Stimulated activated CD8-positive, alpha-beta memory T cell treated with anti-CD3 and anti-CD28 coated beads, Interleukin-15, amount 100 ng/mL, for 4 hours (primary cell): ENCODE data around the gene USP6NL.

Source experiments
- DNase-seq, 2 donors: peaks; one replicate each; pipeline ENCODE4 v3.0.0-alpha.2; 2020; ENCODE audit warnings: low read depth in 2 of 2

Gene USP6NL

GRCh38 chr10:11593612-11594011, 17.8 kb downstream of the USP6NL start:
- DNase-seq, result no peak

- DNase-seq, result no peak
Observed at GRCh38 chr10:11589738-11590137, 21.7 kb downstream of the USP6NL start.

GRCh38 chr10:11588873-11589574, 22.4 kb downstream of the USP6NL start:
- DNase-seq, result no peak

GRCh38 chr10:11587722-11588259, 23.7 kb downstream of the USP6NL start:
- no peak for DNase-seq

GRCh38 chr10:11586170-11586569, 25.3 kb downstream of the USP6NL start:
- DNase-seq, result no peak

GRCh38 chr10:11581213-11581612, 30.2 kb downstream of the USP6NL start:
- no peak for DNase-seq

GRCh38 chr10:11579885-11580284, 31.6 kb downstream of the USP6NL start:
- no peak for DNase-seq

- peak in 1 of 2 donors; percentile 9 for DNase-seq
Observed at GRCh38 chr10:11578802-11579255, 32.6 kb downstream of the USP6NL start.

- DNase-seq, result no peak
Observed at GRCh38 chr10:11576092-11576809, 35.2 kb downstream of the USP6NL start.

GRCh38 chr10:11573497-11573896, 38.0 kb downstream of the USP6NL start:
- no peak for DNase-seq

- DNase-seq, result no peak
Observed at GRCh38 chr10:11570751-11571150, 40.7 kb downstream of the USP6NL start.

GRCh38 chr10:11569471-11569870, 42.0 kb downstream of the USP6NL start:
- DNase-seq, result no peak

GRCh38 chr10:11568578-11568977, 42.9 kb downstream of the USP6NL start:
- no peak for DNase-seq

- no peak for DNase-seq
Observed at GRCh38 chr10:11564741-11565140, 46.7 kb downstream of the USP6NL start.

GRCh38 chr10:11563936-11564335, 47.5 kb downstream of the USP6NL start:
- no peak for DNase-seq

- no peak for DNase-seq
Observed at GRCh38 chr10:11562888-11563287, 48.6 kb downstream of the USP6NL start.

GRCh38 chr10:11560076-11560709, 51.3 kb downstream of the USP6NL start:
- DNase-seq, result no peak

GRCh38 chr10:11557967-11558366, 53.5 kb downstream of the USP6NL start:
- DNase-seq, result no peak

GRCh38 chr10:11557513-11557912, 53.9 kb downstream of the USP6NL start:
- no peak for DNase-seq

- DNase-seq, result no peak
Observed at GRCh38 chr10:11555556-11555955, 55.9 kb downstream of the USP6NL start.

GRCh38 chr10:11553773-11554381, 57.6 kb downstream of the USP6NL start:
- no peak for DNase-seq
